HG03280 (cell line): ENCODE data around the gene TAOK1.

Experiments used
- ATAC-seq: cut with Tn5 transposase; IDR thresholded peaks from one replicate; pipeline ENCODE4 v1.9.1; 2021; ENCODE audit warnings: mild to moderate bottlenecking, moderate library complexity; ENCODE audit not compliant: unreplicated experiment

The TAOK1 gene

GRCh38 chr17:29568331-29569244 is 178.4 kb downstream of the TAOK1 start, which contains the start of gene TP53I13:
TP53I13 (plus strand) TSS chr17:29568701; CDS start chr17:29568759, 58 bp downstream.
- ATAC-seq: peak; percentile 45

- ATAC-seq: no peak
Measured at GRCh38 chr17:29569245-29569950, 179.2 kb downstream of the TAOK1 start.

- ATAC-seq: no peak
Measured at GRCh38 chr17:29570521-29570920, 180.4 kb downstream of the TAOK1 start.

GRCh38 chr17:29571486-29571882 is 181.3 kb downstream of the TAOK1 start:
- ATAC-seq: no peak

- ATAC-seq: no peak
Measured at GRCh38 chr17:29571883-29572681, 181.9 kb downstream of the TAOK1 start.

- ATAC-seq: no peak
Measured at GRCh38 chr17:29572691-29573557, 182.8 kb downstream of the TAOK1 start.

- no peak for ATAC-seq
Measured at GRCh38 chr17:29573558-29573869, 183.4 kb downstream of the TAOK1 start.

- ATAC-seq: no peak
Measured at GRCh38 chr17:29573871-29574731, 183.9 kb downstream of the TAOK1 start.

GRCh38 chr17:29574732-29575510 is 184.8 kb downstream of the TAOK1 start:
- no peak for ATAC-seq

- no peak for ATAC-seq
Measured at GRCh38 chr17:29575511-29576213, 185.5 kb downstream of the TAOK1 start.

- ATAC-seq: no peak
Measured at GRCh38 chr17:29576214-29577000, 186.2 kb downstream of the TAOK1 start.

- ATAC-seq: no peak
Measured at GRCh38 chr17:29577001-29577370, 186.8 kb downstream of the TAOK1 start.

- no peak for ATAC-seq
Measured at GRCh38 chr17:29577385-29578211, 187.4 kb downstream of the TAOK1 start.

GRCh38 chr17:29578626-29579485 is 188.7 kb downstream of the TAOK1 start:
- ATAC-seq: no peak
